HG02885 (cell line): ENCODE measurements around the gene RND3.

Source experiments
- ATAC-seq: cut with Tn5 transposase; IDR thresholded peaks from one replicate; pipeline ENCODE4 v1.9.1; 2021; ENCODE audit warnings: mild to moderate bottlenecking; ENCODE audit not compliant: unreplicated experiment, poor library complexity

RND3 gene

DNA sequence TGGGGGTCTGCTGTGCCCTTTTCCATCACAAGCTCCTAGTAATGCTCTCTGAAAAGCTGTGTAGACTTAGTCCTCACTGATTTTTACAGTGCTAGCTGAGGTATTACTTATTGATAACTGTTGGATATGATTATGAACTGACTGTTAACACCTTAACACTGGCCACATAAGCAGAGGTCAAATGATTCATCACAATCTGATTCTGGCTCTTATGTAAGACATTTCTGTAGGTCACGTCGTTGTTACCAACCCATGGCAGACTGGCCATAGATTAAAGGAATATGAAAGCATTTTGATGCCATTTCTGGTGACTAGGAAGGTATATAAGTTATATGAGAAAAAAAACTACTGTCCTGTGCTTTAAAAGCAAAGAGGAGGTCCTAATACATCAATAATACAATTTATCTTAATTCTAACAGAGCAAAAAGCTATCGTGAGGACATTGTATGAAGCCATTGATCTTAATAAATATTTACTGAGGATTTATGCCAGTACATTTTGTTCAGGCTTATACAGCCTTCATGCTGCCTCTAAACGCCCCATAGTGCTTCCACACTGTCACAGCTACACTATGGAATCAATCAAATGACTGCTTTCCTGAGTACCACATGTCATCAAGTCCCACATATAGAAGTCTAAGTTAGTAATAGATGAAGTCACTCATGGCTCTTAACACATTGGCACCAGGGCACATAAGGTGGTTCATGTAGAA lies 6.9 kb upstream of the RND3 start:
- ATAC-seq, result no peak

DNA sequence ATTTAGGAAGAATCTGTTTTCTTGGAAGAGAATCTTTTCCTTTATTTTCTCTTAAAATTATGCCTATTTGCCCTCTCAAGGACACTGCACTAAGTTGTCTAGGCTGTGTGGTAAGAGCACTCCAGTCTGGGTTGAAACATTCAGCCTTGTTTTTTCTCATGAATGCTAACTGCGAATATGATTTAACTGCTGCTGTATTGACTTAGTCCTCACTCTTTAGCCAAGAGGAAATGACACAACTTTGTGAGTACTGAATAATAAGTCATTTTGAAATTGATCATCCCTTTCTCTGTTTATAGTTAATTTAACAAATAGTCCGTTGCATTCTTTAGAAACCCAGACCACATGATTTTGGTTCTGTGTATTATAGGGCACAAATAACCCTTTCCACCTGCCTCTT lies 4.5 kb upstream of the RND3 start:
- ATAC-seq, result no peak

DNA sequence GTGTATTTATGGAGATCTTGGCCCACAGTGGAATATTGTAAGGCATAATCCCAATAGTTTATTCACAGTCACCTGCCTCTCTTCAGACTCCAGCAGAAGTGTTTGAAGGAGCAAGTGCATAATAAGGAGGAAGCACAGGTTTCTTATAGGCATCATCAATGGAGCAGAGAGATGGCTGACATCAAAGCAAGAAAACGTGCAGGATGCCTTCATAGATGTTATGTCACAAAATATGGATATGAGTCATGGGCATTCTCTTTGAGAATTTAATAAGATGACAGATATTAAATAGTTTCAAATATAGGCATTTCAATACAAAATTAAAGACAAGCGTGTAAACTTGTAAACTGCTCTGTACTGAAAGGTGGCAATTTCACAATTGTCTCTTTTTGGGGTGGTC lies 4.0 kb upstream of the RND3 start:
- ATAC-seq, result no peak

DNA sequence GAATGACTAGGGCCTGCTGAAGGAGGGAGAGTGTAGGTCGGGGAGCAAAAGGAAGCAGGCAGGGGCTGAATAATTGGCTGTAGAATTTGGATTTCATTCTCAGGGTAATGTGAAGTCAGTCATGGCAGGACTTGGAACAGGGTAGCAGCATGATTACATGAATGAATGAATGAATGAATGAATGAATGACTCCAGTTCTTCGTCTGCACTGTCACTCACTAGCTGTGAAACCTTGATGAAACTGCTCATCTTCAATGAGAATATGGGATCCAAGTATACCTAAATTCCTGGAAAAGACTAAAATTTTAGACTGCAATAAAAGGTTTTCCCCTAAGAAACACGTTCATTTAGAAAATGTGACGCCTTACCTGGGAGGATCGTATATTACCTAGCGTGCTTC lies 3.0 kb upstream of the RND3 start:
- no peak for ATAC-seq

DNA sequence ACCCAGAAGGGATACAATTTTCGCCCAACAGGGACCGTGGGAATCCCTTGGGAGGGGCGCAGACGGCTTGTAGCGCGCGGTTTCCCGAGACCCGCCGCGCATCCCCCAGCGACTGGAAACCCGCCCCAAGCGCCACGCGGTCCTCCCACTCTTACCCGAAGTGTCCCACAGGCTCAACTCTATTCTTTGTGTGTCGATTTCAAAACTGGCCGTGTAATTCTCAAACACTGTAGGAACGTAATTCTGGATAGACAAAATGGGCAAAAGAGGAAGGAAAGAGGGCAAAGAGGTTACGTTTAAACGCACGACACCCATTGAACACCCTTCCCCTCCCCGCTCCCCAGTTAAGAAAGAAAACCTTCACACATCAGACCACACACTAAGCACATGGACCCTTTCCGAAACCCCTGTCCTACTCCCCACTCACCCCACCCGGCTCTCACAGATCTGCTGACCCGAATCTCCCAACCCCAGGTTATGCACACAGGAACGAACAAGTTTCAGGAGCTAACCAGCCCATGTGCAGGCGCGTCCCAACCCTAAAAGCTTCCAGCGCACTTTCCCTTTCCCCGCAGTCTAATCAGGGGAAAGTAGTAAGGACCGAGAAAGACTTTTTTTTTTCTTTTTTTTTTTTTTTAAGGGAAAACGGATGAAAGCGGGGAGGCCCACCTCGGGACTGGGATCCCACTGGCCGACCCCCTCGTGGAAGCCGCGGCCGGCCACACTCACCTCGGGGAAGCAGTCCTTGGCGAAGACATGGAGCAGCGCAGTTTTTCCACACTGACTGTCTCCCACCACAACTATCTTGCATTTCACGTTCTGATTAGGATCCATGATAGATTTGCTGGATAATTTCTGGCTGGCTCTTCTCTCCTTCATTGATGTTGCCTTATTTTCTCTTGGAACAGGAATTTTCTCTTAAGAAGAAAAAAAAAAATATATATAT lies 655 bp downstream of the RND3 start:
- ATAC-seq, result no peak

GRCh38 chr2:150485871-150486538 lies 1.5 kb downstream of the RND3 start:
- no peak for ATAC-seq

GRCh38 chr2:150485114-150485870 lies 2.2 kb downstream of the RND3 start:
- ATAC-seq, result no peak

DNA sequence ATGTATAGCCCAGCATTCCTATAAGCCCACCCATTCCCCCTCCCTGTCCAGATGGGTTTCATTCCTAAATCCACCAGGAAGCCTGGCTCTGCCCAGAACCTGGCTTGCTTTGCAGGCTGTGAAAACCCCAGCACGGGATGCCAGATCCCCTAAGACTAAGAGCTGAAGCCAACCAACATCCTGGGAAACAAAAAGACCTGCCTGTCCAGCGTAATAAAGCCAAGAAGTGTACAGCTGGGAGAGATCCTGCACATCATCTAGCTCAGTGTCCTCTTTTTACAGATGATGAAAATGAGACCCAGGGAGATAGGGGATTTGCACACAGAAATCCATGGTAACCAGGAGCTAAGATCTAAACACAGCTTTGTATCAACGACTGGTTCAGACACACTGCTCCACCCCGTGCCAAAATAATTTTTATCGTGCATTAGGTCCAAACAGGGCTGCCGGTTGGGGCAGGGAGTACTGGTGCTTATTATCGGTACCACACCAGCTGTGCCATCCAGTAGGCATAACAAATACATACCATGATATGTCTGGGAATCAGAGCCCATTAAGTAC lies 2.9 kb downstream of the RND3 start:
- ATAC-seq, result no peak

DNA sequence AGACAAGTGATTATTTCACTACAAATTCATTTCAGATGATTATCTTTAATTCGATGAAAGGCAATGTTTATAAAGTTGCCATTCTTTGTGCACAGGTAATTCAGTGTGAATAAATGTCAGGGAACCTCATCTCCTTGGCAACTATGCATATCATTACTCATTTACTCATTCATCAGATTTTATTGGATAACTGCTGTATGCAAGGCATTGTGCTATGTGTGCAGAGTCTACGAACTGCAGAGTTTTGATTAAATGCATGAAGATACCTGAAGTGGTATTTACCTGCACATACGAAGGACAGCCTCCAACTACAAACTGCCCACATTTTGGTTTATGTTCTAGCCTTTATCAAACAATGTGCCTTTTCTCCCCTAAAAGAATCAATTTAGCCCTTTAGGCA lies 3.5 kb downstream of the RND3 start:
- ATAC-seq, result no peak

DNA sequence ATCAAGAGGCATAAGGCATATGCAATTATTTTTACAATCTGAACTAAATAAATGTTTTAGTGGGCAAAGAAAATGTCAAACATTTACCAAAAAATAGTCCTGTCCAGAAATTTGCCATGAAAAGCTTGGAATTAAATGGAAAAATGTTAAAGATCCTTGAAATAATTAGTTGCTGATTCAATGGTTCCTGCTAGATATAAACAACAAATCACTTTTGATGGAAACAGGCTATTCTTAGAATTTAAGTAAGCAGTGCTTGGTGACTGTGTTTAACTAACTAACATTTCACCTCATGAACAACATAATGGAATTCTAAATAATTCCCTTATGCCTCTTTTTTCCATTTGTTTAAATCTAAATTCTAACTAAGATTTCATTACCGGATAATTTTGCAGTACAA lies 3.9 kb downstream of the RND3 start:
- no peak for ATAC-seq

- no peak for ATAC-seq
Measured at GRCh38 chr2:150482667-150483400, 4.6 kb downstream of the RND3 start.

DNA sequence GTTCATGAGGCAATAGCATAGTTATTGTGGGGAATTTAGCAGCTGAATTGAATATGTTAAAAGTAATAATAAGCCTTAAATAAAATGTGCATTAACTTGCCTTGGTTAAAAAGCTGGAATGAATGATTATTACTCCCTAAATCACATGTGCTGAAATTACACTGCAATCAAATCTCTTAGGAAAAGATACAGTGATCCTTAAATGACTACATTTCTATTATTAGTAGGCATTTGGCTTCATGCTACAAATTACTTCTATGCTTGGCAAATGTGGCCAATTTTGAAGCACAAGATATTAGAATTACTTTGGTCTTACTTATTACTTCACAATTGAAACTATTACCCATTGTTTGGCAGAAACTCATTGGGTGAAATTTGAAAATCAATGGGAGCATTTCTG lies 5.4 kb downstream of the RND3 start:
- ATAC-seq, result no peak

DNA sequence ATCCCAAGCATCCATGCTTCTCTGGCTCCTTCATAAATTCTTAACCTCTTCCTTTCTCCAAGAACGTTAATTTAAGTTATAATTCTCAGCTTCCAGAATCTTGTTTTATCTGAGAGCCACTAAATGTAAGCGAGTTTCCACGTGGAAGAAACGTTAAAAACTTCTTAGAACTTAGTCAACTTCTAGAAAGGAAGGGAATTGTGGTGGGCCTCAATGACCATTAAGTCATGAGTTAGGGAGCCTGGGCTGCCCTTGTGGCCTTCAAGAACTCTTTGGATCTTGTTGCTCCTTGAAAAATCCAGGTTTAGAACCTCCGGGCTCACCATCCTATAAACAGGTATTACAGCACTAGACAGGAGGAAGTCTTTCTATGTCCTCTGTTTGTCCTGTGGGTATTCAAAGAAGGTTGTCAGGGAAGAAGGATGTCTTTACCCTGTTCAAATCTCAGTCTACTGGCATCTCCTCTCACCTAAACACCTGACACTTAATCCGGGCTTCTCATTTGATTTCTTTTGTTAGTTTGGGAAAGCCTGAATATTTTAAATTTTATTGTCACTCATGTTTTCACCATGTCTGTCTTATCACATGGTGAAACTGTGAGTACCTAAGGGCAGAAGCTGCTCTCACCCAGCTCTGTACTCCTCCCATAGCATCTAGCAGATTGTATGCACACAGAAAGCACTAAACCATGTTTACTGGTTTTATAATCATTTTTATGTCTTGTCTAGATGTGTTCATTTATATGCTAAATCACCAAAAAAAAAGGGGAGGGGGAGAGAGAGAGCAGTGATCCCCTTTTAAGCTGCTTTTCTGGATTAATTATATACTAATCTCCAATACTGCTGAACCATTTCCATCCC lies 6.3 kb downstream of the RND3 start:
- no peak for ATAC-seq

GRCh38 chr2:150480241-150480640 lies 7.2 kb downstream of the RND3 start:
- ATAC-seq, result no peak

DNA sequence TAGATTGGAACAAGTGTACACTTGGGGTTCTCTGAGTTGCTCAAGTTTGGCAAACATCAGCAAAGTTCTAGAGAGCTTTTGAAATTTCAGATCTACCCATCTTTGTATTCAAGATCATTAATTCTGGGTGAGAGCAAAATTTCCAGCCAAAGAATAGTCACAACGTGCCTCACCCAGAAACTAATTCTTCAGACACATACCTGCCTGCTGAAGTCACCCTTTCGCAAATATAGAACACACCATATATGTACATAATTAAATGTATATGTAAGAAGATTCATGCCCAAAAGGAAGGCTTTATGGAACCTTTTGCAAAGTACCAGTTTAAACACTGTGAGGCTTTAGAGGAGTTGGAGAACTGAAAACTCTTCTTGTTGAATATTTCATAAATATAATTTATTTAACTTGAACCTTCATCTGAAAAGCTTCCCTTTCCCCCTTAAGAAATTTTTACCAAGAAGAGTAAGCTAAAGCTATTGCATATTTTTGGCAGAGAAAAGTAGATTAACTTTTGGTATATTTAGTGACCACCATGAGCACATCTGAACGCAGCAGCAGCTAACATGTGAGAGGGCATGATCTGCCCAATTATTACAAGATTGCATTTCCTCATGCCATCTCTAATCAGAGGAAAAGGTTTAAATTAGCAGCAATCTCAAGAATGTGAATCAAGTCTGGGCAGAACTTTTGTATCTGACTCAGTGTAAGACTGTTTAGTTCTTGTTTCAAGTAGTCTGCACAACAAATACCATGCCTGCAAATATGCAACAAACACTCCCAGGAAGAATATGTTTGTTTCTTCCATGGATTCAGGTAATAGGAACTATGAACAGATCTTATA lies 8.2 kb downstream of the RND3 start:
- ATAC-seq, result no peak

DNA sequence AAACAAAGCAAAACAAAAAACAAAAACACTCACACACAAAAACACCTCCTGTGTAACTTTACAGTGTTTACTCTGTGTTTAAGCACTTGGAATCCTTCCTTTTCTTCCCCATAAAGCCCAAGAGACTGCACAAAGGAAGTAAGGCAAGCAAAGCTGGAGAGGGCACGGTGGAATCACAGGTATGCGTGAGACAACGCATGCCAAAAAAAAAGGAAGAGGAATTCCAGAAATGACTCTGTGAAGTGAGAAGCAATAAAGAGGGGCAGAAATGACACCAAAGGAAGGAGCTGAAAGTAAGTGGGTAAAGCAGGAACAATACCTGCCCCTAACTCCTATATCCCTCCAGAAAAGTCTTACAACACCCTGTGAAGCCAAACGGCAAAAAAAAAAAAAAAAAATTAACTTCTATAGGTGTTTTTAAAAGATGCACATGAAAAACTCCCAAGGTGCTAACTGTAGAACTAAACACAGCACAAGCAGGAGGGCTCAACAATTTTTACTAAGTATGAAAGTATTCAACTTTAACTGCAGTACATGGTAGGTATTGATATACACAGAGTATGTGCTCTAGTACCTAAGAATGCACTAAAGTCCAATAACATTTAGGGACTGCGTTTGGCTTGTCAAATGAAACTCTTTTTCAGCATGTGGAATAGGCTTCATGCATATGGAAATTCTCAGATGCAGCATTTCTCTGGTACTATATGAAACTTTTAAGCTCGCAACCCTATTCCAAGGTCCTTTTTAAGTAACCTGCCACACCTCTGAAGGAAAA lies 9.1 kb downstream of the RND3 start:
- ATAC-seq, result no peak

GRCh38 chr2:150477347-150477746 lies 10.1 kb downstream of the RND3 start:
- no peak for ATAC-seq
